Tibial nerve (tissue), 3 donors: ENCODE data around the gene SPOCK1.

Source experiments
- POLR2A ChIP-seq, 2 donors: fragments of 450-650 bp; IDR thresholded peaks; one replicate each; pipeline ENCODE4 v1.6.1; 2017; ENCODE audit warnings: antibody characterized with exemption in 2 of 2, mild to moderate bottlenecking in 2 of 2, moderate library complexity in 2 of 2
- TF ChIP-seq, protein P1 (sequence below), 5 experiments: fragments of 200-600 bp in 3 of 5; fragments of 450-650 bp in 2 of 5; sonication (generic) in 3 of 5; IDR thresholded peaks; one replicate each; pipeline ENCODE4 v1.5.1; 2016 to 2019; ENCODE audit warnings: antibody characterized with exemption in 5 of 5, mild to moderate bottlenecking in 3 of 5, moderate library complexity in 2 of 5

DNA sequence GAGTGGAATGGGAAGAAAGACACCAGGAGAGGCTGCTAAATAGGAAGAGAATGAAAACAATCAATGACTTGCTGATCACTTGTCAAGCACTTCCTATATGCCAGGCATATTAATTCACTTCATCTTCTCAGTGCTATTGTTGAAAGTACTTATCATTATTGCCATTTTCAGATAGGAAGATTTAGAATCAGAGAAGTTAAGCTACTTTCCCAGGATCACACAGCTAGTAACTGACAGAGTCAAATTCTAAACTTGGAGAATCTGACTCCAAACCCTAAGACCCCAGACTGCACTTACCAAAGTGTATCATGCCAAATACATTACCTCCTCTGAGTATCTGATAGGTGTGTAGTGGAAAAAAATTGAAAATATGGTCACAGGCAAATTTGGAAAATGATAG is 236.3 kb downstream of the SPOCK1 start:
- TF ChIP-seq, protein P1, sequence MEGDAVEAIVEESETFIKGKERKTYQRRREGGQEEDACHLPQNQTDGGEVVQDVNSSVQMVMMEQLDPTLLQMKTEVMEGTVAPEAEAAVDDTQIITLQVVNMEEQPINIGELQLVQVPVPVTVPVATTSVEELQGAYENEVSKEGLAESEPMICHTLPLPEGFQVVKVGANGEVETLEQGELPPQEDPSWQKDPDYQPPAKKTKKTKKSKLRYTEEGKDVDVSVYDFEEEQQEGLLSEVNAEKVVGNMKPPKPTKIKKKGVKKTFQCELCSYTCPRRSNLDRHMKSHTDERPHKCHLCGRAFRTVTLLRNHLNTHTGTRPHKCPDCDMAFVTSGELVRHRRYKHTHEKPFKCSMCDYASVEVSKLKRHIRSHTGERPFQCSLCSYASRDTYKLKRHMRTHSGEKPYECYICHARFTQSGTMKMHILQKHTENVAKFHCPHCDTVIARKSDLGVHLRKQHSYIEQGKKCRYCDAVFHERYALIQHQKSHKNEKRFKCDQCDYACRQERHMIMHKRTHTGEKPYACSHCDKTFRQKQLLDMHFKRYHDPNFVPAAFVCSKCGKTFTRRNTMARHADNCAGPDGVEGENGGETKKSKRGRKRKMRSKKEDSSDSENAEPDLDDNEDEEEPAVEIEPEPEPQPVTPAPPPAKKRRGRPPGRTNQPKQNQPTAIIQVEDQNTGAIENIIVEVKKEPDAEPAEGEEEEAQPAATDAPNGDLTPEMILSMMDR (IDR thresholded peaks at IDR 0.05): no peak
- no peak for TF ChIP-seq POLR2A (IDR thresholded peaks at IDR 0.05)
